Mesothelial cell of epicardium (in vitro differentiated cells): Measurements from ENCODE around the gene MYH10. TPM values are rescaled to one million over a fixed set of nuclear protein-coding genes. Genes with fewer than 3 reads are reported as not detected.

Source experiments
- DNase-seq, 2 experiments: peaks; one replicate each; pipeline ENCODE4 v3.0.0; 2021; ENCODE audit warnings: low spot score in 2 of 2; ENCODE audit not compliant: unreplicated experiment in 2 of 2
- H3K27ac Mint-ChIP-seq: 2 replicates; pipeline ENCODE4 v1.8.0; 2021; ENCODE audit warnings: mixed read lengths
- H3K27me3 Mint-ChIP-seq: 2 replicates; pipeline ENCODE4 v1.8.0; 2021; ENCODE audit warnings: low read depth, mixed read lengths
- H3K36me3 Mint-ChIP-seq: 2 replicates; pipeline ENCODE4 v1.8.0; 2021; ENCODE audit warnings: mixed read lengths
- H3K4me1 Mint-ChIP-seq: 2 replicates; pipeline ENCODE4 v1.8.0; 2021; ENCODE audit warnings: mixed read lengths
- H3K4me3 Mint-ChIP-seq: 2 replicates; pipeline ENCODE4 v1.8.0; 2021; ENCODE audit warnings: mild to moderate bottlenecking, moderate library complexity, mixed read lengths
- H3K9me3 Mint-ChIP-seq: 2 replicates; pipeline ENCODE4 v1.8.0; 2021; ENCODE audit warnings: mixed read lengths
- total RNA-seq: library from RNA; stranded (reverse); gene quantifications from 3 replicates; pipeline ENCODE4 v1.2.1, GENCODE V29; 2021
- TF ChIP-seq, protein P1 (sequence below): fragments of 200-600 bp; sonication (generic); IDR thresholded peaks from one replicate; pipeline ENCODE4 v1.5.0; 2021; ENCODE audit warnings: antibody characterized with exemption; ENCODE audit not compliant: unreplicated experiment

Gene MYH10
- total RNA-seq, 1 donor from 2014 or later: 328 TPM

DNA sequence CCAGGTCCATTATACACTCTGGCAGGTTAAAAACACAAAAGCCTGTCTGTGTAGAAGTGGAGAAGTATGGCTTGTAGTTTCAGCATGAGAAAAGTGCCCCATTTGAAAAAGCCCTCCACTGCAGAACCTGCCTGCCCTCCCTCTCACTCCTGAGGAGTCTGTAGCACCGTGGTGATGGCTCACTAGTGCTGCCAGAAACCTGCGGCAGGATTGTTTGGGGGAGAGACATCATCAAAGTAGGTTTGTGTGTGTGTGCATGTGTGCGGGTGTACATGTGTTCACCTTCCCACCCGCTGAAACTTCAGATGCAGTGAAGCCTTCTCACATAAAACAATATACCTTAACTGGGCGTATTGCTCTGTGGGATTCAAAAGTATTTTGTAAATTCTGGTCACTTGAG lies 168.0 kb downstream of the MYH10 start:
- TF ChIP-seq, protein P1, sequence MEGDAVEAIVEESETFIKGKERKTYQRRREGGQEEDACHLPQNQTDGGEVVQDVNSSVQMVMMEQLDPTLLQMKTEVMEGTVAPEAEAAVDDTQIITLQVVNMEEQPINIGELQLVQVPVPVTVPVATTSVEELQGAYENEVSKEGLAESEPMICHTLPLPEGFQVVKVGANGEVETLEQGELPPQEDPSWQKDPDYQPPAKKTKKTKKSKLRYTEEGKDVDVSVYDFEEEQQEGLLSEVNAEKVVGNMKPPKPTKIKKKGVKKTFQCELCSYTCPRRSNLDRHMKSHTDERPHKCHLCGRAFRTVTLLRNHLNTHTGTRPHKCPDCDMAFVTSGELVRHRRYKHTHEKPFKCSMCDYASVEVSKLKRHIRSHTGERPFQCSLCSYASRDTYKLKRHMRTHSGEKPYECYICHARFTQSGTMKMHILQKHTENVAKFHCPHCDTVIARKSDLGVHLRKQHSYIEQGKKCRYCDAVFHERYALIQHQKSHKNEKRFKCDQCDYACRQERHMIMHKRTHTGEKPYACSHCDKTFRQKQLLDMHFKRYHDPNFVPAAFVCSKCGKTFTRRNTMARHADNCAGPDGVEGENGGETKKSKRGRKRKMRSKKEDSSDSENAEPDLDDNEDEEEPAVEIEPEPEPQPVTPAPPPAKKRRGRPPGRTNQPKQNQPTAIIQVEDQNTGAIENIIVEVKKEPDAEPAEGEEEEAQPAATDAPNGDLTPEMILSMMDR: no peak
- Mint-ChIP-seq H3K36me3 (peaks cover 22% of the 10 kb centered on the region), H3K4me3 (no peak overlapping the region), H3K27ac (no peak overlapping the region), H3K9me3 (no peaks in the 10 kb centered on the region), H3K27me3 (no peaks in the 10 kb centered on the region), H3K4me1 (peaks cover 22% of the 10 kb centered on the region)
- no peak for DNase-seq

DNA sequence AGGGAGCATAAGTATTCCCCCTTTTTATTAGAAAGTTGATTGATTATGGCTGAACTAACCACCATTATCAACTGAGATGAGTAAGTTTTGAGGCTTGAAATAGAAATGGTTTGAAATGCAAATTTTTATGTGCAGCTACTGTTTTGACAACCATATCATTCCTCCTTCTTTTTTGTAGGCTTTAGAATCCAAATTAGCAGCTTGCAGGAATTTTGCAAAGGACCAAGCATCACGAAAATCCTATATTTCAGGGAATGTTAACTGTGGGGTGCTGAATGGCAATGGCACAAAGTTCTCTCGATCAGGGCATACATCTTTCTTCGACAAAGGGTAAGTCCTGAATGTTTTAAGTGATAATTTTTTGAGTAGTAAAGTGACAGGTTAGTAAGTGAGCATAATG lies 170.7 kb downstream of the MYH10 start:
- Mint-ChIP-seq H3K27me3 (no peaks in the 10 kb centered on the region), H3K4me1 (peaks cover 10% of the 10 kb centered on the region), H3K4me3 (no peak overlapping the region), H3K27ac (no peak overlapping the region), H3K36me3 (peaks cover 39% of the 10 kb centered on the region), H3K9me3 (no peaks in the 10 kb centered on the region)
- DNase-seq: no peak
- TF ChIP-seq, protein P1: no peak

- Mint-ChIP-seq H3K27me3 (no peaks in the 10 kb centered on the region), H3K36me3 (peaks cover 42% of the 10 kb centered on the region), H3K9me3 (no peaks in the 10 kb centered on the region), H3K4me3 (no peak overlapping the region), H3K27ac (no peak overlapping the region), H3K4me1 (peaks cover 5% of the 10 kb centered on the region)
- no peak for DNase-seq
- TF ChIP-seq, protein P1: no peak
Observed at GRCh38 chr17:8459107-8459506, 171.4 kb downstream of the MYH10 start.

GRCh38 chr17:8458128-8458527 lies 172.4 kb downstream of the MYH10 start:
- H3K36me3 Mint-ChIP-seq: peaks cover 42% of the 10 kb centered on the region
- TF ChIP-seq, protein P1: no peak
- H3K9me3 Mint-ChIP-seq: no peaks in the 10 kb centered on the region
- no peak overlapping the region for H3K4me3 Mint-ChIP-seq
- H3K27me3 Mint-ChIP-seq: no peaks in the 10 kb centered on the region
- H3K27ac Mint-ChIP-seq: no peak overlapping the region
- H3K4me1 Mint-ChIP-seq: no peaks in the 10 kb centered on the region
- DNase-seq: no peak

- TF ChIP-seq, protein P1: no peak
- Mint-ChIP-seq H3K4me3 (no peak overlapping the region), H3K36me3 (peaks cover 53% of the 10 kb centered on the region), H3K27me3 (no peaks in the 10 kb centered on the region), H3K4me1 (no peaks in the 10 kb centered on the region), H3K9me3 (no peaks in the 10 kb centered on the region), H3K27ac (no peak overlapping the region)
- DNase-seq: no peak
Observed at GRCh38 chr17:8455665-8456209, 174.8 kb downstream of the MYH10 start.

DNA sequence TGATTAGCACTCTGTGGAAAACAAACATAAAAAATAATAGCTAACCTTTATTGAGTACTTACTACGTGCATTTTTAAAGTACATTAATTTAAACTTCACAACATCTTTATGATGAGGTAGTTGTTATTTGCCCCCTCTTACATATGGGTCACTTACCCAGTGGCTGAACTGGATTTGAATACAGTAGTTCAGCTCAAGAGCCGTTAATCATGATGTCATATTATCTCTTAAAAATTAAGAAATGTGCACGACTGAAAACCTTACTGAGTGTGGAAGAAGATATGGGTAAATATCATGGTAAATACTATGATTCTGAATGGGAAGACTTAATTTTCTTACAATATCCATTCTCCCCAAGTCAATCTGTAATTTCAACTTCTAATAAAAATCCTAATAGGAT lies 177.2 kb downstream of the MYH10 start:
- H3K9me3 Mint-ChIP-seq: no peaks in the 10 kb centered on the region
- H3K36me3 Mint-ChIP-seq: peaks cover 60% of the 10 kb centered on the region
- H3K27me3 Mint-ChIP-seq: no peaks in the 10 kb centered on the region
- no peak overlapping the region for H3K4me3 Mint-ChIP-seq
- TF ChIP-seq, protein P1: no peak
- H3K4me1 Mint-ChIP-seq: no peaks in the 10 kb centered on the region
- no peak overlapping the region for H3K27ac Mint-ChIP-seq
- DNase-seq: no peak
